B cell (primary cell): Measurements from ENCODE around the gene CLDN7.

Source experiments
- EZH2 ChIP-seq: IDR thresholded peaks from 2 replicates; pipeline ENCODE4 v1.6.1; 2012; ENCODE audit warnings: borderline replicate concordance, low read depth, mild to moderate bottlenecking, moderate library complexity, low read length; ENCODE audit not compliant: insufficient read depth, poor library complexity, severe bottlenecking
- TF ChIP-seq, protein P1 (sequence below): fragments of 200-600 bp; IDR thresholded peaks from one replicate; pipeline ENCODE4 v1.8.0; 2022; ENCODE audit warnings: antibody characterized with exemption, mild to moderate bottlenecking

GRCh38 chr17:7211491-7212273 lies 50.6 kb downstream of the CLDN7 start:
- TF ChIP-seq, protein P1, sequence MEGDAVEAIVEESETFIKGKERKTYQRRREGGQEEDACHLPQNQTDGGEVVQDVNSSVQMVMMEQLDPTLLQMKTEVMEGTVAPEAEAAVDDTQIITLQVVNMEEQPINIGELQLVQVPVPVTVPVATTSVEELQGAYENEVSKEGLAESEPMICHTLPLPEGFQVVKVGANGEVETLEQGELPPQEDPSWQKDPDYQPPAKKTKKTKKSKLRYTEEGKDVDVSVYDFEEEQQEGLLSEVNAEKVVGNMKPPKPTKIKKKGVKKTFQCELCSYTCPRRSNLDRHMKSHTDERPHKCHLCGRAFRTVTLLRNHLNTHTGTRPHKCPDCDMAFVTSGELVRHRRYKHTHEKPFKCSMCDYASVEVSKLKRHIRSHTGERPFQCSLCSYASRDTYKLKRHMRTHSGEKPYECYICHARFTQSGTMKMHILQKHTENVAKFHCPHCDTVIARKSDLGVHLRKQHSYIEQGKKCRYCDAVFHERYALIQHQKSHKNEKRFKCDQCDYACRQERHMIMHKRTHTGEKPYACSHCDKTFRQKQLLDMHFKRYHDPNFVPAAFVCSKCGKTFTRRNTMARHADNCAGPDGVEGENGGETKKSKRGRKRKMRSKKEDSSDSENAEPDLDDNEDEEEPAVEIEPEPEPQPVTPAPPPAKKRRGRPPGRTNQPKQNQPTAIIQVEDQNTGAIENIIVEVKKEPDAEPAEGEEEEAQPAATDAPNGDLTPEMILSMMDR = no peak
- no peak for TF ChIP-seq EZH2
